ENCODE measurements around the gene WNT7A. TPM values are rescaled to one million over a fixed set of nuclear protein-coding genes. Genes with fewer than 3 reads are reported as not detected.
A peak's percentile ranks its signal among the peaks of the same experiment; 100 is the strongest.

Gene WNT7A
- total and polyA plus RNA-seq, 8 donors, result 0.34 to 5.5 (median 0.71) TPM

GRCh38 chr3:13772885-13773745 lies 106.8 kb downstream of the WNT7A start:
- no peak for TF ChIP-seq CTCF (IDR thresholded peaks at IDR 0.05)

GRCh38 chr3:13772321-13772745 lies 107.5 kb downstream of the WNT7A start:
- peak in 1 of 4 donors; percentile 54 for DNase-seq
- Histone ChIP-seq H3K4me1 (no peaks in the 10 kb centered on the region), H3K27ac (no peak overlapping the region), H3K9me3 (no peaks in the 10 kb centered on the region), H3K36me3 (no peaks in the 10 kb centered on the region), H3K4me3 (no peak overlapping the region), H3K27me3 (no peaks in the 10 kb centered on the region)
- intact Hi-C loops (cut with DNase I), result no loop called here
- no peak for TF ChIP-seq CTCF (IDR thresholded peaks at IDR 0.05)
- ATAC-seq, result no peak

More at GRCh38 chr3:13772885-13773745, 106.8 kb downstream of the WNT7A start:
- H3K36me3 ChIP-seq, result no peaks in the 10 kb centered on the region
- H3K27ac ChIP-seq, result no peak overlapping the region
- no peaks in the 10 kb centered on the region for H3K9me3 ChIP-seq
- H3K4me3 ChIP-seq, result no peak overlapping the region
- ATAC-seq, result no peak
- H3K4me1 ChIP-seq, result no peaks in the 10 kb centered on the region
- no peaks in the 10 kb centered on the region for H3K27me3 ChIP-seq
- peak in 1 of 4 donors; percentile 64 for DNase-seq
- intact Hi-C loops (cut with DNase I), result no loop called here

GRCh38 chr3:13771496-13771895 lies 108.4 kb downstream of the WNT7A start:
- Histone ChIP-seq H3K27me3 (no peaks in the 10 kb centered on the region), H3K9me3 (no peaks in the 10 kb centered on the region), H3K4me1 (no peaks in the 10 kb centered on the region), H3K4me3 (no peak overlapping the region), H3K36me3 (no peaks in the 10 kb centered on the region), H3K27ac (no peak overlapping the region)
- DNase-seq (peak in 1 of 4 donors; percentile 25), ATAC-seq (no peak)
- intact Hi-C loops (cut with DNase I), result no loop called here
- TF ChIP-seq CTCF (IDR thresholded peaks at IDR 0.05), result no peak

GRCh38 chr3:13770170-13771169 lies 109.4 kb downstream of the WNT7A start:
- Histone ChIP-seq H3K4me1 (no peaks in the 10 kb centered on the region), H3K27me3 (no peaks in the 10 kb centered on the region), H3K4me3 (no peak overlapping the region), H3K36me3 (no peaks in the 10 kb centered on the region), H3K9me3 (no peaks in the 10 kb centered on the region), H3K27ac (no peak overlapping the region)
- DNase-seq (peak in 1 of 4 donors; percentile 31), ATAC-seq (no peak)
- TF ChIP-seq CTCF (IDR thresholded peaks at IDR 0.05), result no peak
- intact Hi-C loops (cut with DNase I), result no loop called here
